GM20431 (cell line): ENCODE measurements around the gene SLC25A19.

Experiments
- in situ Hi-C: fragments of 300-500 bp; cut with MseI, MboI; formaldehyde crosslinking; loops from one replicate; pipeline ENCODE4 v1.15.0; 2020; ENCODE audit warnings: low sequenced_read_pairs; ENCODE audit not compliant: unreplicated experiment

Gene SLC25A19

DNA sequence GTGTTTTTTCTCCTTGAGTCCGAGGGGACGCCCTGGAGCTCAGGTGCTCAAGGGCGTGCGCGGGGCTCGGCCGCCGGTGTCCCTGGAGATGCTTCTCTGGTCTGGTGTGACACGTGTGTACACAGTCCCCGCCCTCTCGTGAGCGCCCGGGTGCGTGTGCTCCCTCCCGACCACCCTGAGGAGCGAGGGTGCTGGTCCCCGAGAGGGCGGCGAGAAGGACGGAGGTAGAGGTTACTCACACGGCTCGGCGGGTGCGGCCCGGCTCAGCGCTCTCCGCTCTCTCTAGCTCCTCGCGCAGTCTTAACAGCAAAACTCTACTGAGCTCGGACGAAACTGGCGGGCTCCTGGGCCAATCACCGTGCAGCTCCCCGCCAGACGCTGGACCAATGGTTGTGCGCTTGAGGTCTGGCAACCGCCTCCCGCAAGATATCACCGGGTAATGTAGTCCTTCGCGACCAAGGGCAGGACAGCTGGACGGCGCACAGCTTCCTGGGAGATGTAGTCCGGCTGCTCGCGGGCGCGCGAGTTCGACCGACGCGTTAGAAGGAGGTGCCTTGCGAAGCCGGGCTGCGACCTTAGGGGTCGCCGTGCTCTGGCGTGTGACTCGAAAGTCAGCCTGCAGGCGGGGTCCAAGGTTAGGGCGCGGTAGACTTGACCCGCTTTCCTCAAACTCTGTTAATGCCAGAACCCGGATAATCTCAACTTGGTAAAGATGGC is at the start of gene SLC25A19:
Gene SLC25A19, minus strand, starts transcription at position 319 of the 717 bp plus-strand sequence. CDS start 2,669 bp downstream, outside the sequence.
- in situ Hi-C loops: loop anchor here (25.0 kb wide), 1 partner anchor 123 kb away; the partner anchor contains the start of gene GRB2

DNA sequence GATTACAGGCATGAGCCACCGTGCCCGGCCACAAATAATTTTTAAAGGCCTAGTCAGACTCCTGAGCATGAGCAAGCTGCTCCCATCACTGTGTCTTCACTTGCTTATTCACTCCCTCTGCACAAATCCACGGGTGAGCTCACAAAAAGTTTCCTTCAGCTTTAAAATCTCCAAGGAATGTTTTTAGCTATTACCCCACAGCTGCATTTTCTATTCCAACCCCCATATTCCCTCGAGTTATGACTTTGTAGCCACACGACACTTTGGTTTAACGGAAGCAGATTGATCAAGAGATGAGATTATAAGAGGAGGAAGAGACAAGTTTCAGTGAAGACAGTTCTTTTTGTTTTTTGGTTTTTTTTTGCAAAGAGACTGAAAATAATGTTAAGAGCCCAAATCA is 49.1 kb upstream of the SLC25A19 start:
- in situ Hi-C loops: no loop called here

DNA sequence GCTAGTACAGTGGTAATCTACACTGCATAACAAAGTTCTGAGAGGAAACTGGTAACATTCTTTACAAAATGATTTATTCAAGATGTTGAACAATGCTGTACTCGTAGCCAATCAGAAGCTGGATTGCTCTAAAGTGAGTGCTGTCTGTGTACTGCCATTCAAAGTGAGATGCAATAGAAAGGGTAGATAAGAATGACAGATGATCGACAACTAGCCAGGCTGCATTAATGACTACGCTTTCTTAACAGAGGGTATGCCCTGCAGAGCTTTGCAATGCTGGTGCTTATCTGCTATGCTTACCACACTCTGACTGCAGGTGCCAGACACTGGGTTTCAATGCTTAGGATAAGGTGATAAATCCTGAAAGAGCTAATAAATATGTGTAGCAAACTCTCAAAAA is 46.1 kb upstream of the SLC25A19 start:
- in situ Hi-C loops: no loop called here

DNA sequence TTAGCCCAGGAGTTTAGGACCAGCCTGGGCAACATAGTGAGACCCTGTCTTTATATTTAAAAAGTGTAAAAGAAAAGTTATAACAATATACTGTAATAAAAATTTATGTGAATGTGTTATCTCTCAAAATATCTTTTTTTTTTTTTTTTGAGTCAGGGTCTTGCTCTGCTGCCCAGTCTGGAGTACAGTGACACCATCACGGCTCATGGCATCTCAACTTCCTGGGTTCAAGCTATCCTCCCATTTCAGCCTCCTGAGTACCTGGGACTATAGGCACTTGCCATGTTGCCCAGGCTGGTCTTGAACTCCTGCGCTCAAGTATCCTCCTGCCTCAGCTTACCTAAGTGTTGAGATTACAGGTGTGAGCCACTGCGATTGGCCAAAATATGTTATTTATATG is 45.5 kb upstream of the SLC25A19 start:
- in situ Hi-C loops: no loop called here

- in situ Hi-C loops: no loop called here
These were observed 42.4 kb upstream of the SLC25A19 start for GRCh38 chr17:75331671-75332070.

- in situ Hi-C loops: no loop called here
These were observed 38.5 kb upstream of the SLC25A19 start for GRCh38 chr17:75327757-75328156.

DNA sequence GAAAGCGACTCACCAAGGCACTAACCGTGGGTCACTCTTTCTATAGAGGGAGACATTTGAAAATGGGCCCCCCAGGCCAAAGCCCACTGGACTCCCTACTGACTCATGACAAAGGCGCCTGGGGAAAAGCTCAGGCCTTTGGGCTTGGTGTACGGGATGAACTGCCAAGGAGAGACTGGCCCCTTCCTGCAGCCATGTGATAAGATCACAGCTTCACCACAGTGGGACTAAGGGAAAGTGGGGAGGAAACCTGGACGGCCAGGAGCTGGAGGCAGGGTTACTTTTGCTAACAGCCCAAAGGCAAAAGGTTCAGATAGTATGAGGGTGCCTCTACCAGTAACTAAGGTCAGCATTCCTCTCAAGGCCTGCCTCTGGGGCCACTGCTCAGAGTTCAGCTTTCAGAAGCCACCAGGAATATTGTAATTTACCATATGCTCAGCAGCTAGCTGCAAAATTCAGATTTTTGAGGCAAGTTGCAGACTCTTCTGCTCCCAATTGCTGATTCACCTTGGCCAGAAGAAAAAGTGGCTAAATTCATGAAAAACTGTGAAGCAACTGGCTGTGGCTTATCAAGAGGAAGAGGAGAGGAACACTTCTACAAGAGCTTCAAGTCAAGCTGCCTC is 37.1 kb upstream of the SLC25A19 start:
- in situ Hi-C loops: no loop called here

DNA sequence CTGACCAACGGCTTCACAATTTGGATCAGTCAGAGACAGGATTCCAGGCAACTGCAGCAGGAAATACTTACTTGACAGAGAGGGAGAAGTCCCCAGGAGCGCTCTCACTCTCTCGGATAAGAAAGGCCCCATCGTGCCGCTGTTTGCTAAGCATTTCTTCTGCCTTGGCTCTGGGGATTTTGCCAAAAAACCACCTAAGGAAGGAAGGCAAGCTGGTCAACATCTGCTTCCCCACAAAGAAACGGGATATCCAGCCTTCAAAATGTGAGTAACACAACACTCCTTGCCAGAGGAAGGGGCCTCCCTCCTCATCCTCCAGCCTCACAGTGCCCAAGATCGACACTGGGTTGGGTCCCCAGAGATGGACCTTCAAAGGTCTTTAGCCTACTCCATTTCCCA is 36.6 kb upstream of the SLC25A19 start:
- in situ Hi-C loops: no loop called here

- in situ Hi-C loops: no loop called here
These were observed 36.1 kb upstream of the SLC25A19 start for GRCh38 chr17:75325348-75325747.

- in situ Hi-C loops: no loop called here
These were observed 32.3 kb upstream of the SLC25A19 start for GRCh38 chr17:75321506-75321905.

- in situ Hi-C loops: no loop called here
These were observed 30.9 kb upstream of the SLC25A19 start for GRCh38 chr17:75319904-75320691.

DNA sequence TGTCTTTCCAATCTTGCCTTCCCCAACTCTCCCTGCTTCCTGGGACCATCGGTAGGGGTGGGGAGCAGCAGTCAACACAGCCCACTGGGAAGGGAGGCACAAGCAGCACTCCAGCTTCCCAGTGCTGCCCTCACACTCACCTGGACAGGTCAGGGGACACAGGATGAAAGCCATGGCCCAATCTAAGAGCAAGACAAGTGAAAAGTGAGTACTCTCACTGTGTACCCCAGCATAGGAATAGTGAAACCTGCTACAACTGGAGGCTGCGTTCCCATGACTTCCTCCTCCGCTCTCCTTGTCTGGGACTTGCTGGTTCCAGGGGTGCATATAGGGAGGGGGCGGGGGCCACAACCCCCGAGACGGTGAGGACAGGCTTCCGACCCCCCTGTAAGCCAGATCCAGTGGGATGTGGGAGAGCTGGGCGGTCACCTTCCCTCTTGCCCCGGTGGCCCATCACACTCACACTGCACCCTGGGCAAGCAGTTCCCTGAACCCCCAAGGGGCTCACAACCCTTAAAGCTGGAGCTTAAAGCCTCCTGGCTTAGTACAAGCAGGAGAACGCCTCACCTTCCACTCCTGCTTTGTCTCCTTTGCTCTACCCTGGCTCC is 29.5 kb upstream of the SLC25A19 start:
- in situ Hi-C loops: no loop called here

DNA sequence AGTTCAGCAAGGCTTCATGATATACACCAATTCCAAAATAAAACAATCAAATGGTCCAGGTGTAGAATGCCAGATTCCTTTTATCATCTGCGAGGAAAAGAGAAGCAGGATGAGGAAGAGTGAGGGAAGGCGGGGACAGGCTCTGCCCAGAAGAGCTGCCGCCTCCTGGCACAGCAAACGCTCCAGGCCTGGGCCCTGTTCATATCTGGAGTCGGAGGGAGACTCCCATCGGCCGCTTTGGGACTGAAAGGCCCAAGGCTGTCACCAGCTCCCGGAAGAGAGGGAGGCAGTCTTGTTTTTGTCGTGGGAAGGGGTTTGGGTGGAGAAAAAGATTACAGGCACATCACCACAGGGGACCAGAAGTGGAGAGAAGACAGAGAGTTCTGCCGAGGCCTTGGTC is 29.0 kb upstream of the SLC25A19 start:
- in situ Hi-C loops: no loop called here

- in situ Hi-C loops: no loop called here
These were observed 28.4 kb upstream of the SLC25A19 start for GRCh38 chr17:75317671-75318070.

DNA sequence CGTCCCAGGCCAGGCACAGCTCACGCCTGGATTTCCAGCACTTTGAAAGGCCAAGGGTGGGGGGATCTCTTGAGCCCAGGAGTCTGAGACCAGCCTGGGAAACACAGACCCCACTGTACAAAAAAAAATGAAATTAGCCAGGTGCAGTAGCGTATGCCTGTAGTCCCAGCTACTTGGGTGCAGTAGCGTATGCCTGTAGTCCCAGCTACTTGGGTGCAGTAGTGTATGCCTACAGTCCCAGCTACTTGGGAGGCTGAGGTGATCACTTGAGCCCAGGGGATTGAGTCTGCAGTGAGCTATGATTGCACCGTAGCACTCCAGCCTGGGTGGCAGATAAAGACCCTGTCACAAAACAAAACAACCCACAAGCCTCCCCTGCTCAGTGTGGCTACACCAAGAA is 27.0 kb upstream of the SLC25A19 start:
- in situ Hi-C loops: no loop called here

GRCh38 chr17:75315541-75316243 is 26.5 kb upstream of the SLC25A19 start:
- in situ Hi-C loops: no loop called here

GRCh38 chr17:75313941-75314551 is 24.8 kb upstream of the SLC25A19 start:
- in situ Hi-C loops: no loop called here

DNA sequence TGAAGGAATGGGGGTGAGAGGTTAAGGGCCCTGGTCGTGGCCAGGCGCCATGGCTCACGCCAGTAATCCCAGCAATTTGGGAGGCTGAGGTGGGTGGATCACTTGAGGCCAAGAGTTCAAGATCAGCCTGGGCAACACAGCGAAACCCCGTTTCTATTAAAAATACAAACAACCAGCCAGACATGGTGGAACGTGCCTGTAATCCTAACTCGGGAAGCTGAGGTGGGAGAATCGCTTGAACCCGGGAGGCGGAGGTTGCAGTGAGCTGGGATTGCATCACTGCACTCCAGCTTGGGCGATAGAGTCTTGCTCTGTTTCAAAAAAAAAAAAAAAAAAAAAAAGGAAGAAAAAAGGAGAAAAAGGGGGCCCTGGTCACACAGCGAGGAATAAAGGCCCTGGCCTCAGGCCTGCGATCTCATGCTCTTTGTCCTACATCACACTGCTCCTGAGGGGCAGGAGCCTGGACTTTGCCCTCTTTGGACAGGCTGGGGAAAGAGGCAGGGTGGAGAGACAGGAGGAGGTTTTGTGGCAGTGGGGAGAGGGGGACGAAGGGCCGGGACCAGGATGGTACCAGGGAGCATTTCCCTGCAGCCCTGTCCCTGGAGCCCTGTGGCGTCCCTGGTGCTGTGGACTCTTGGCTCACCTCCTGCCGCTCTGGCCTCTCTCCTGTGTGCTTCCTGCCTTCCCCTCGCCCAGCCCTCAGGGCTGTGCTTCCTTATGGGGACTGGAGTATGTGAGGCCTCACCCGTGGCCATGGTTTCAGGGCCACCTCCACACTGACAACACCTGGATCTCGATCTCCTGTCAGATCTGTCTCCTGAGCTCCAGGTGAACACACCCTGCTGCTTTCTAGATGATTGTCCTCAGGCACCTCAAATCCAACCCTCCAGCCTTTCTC is 19.7 kb upstream of the SLC25A19 start:
- in situ Hi-C loops: no loop called here
